ENCODE data around the gene MGAT4A.

The MGAT4A gene

GRCh38 chr2:98771721-98772524, 41.0 kb upstream of the MGAT4A start:
- TF ChIP-seq POLR2A (IDR thresholded peaks at IDR 0.05; ENCODE audit: extremely low read depth, insufficient read length) (no peak), MYC (IDR thresholded peaks at IDR 0.05; ENCODE audit: low read depth, low read length) (peak; percentile 58), MAX (IDR thresholded peaks at IDR 0.05; ENCODE audit: low read depth, low read length) (peak; percentile 61; the same call in 1 of the 2 replicates)
- peak; percentile 66 for DNase-seq (ENCODE audit: low read depth)
- peak overlapping the region; percentile 42 for H3K4me3 ChIP-seq (ENCODE audit: low read depth, low read length)

- H3K4me3 ChIP-seq (ENCODE audit: low read depth, low read length), result peak overlapping the region; percentile 42
- DNase-seq (ENCODE audit: low read depth), result no peak
- TF ChIP-seq MAX (IDR thresholded peaks at IDR 0.05; ENCODE audit: low read depth, low read length) (no peak), POLR2A (IDR thresholded peaks at IDR 0.05; ENCODE audit: extremely low read depth, insufficient read length) (no peak), CTCF (IDR thresholded peaks at IDR 0.05; ENCODE audit: low read depth, low read length) (no peak), MYC (IDR thresholded peaks at IDR 0.05; ENCODE audit: low read depth, low read length) (no peak)
Measured at GRCh38 chr2:98771264-98771663, 40.3 kb upstream of the MGAT4A start.

- TF ChIP-seq CTCF (IDR thresholded peaks at IDR 0.05; ENCODE audit: low read depth, low read length), result no peak
- DNase-seq (ENCODE audit: low read depth), result no peak
- no peak overlapping the region for H3K4me3 ChIP-seq (ENCODE audit: low read depth, low read length)
Measured at GRCh38 chr2:98769784-98770183, 38.9 kb upstream of the MGAT4A start.

- no peak for TF ChIP-seq MYC (IDR thresholded peaks at IDR 0.05; ENCODE audit: low read depth, low read length)
- no peak for TF ChIP-seq POLR2A (IDR thresholded peaks at IDR 0.05; ENCODE audit: extremely low read depth, insufficient read length)
- no peak for TF ChIP-seq CTCF (IDR thresholded peaks at IDR 0.05; ENCODE audit: low read depth, low read length)
- TF ChIP-seq MAX (IDR thresholded peaks at IDR 0.05; ENCODE audit: low read depth, low read length), result no peak
- H3K4me3 ChIP-seq (ENCODE audit: low read depth, low read length), result no peak overlapping the region
- no peak for DNase-seq (ENCODE audit: low read depth)
Measured at GRCh38 chr2:98769114-98769476, 38.2 kb upstream of the MGAT4A start.

- TF ChIP-seq MAX (IDR thresholded peaks at IDR 0.05; ENCODE audit: low read depth, low read length), result no peak
- no peak for TF ChIP-seq CTCF (IDR thresholded peaks at IDR 0.05; ENCODE audit: low read depth, low read length)
- no peak for TF ChIP-seq MYC (IDR thresholded peaks at IDR 0.05; ENCODE audit: low read depth, low read length)
- TF ChIP-seq POLR2A (IDR thresholded peaks at IDR 0.05; ENCODE audit: extremely low read depth, insufficient read length), result no peak
- no peak overlapping the region for H3K4me3 ChIP-seq (ENCODE audit: low read depth, low read length)
- no peak for DNase-seq (ENCODE audit: low read depth)
Measured at GRCh38 chr2:98768384-98769113, 37.6 kb upstream of the MGAT4A start.

- TF ChIP-seq CTCF (IDR thresholded peaks at IDR 0.05; ENCODE audit: low read depth, low read length), result no peak
- TF ChIP-seq MAX (IDR thresholded peaks at IDR 0.05; ENCODE audit: low read depth, low read length), result no peak
- no peak for TF ChIP-seq MYC (IDR thresholded peaks at IDR 0.05; ENCODE audit: low read depth, low read length)
- no peak for TF ChIP-seq POLR2A (IDR thresholded peaks at IDR 0.05; ENCODE audit: extremely low read depth, insufficient read length)
- H3K4me3 ChIP-seq (ENCODE audit: low read depth, low read length), result no peak overlapping the region
- DNase-seq (ENCODE audit: low read depth), result peak; percentile 63
Measured at GRCh38 chr2:98764499-98764898, 33.6 kb upstream of the MGAT4A start.
